Nephron progenitor cell (in vitro differentiated cells): Measurements from ENCODE around the gene SLC41A3.

ENCODE experiments used
- DNase-seq: peaks from one replicate; pipeline ENCODE4 v3.0.0; 2021
- H3K27ac Mint-ChIP-seq: 2 replicates; pipeline ENCODE4 v1.8.0; 2021; ENCODE audit warnings: mild to moderate bottlenecking, moderate library complexity, mixed read lengths
- H3K27me3 Mint-ChIP-seq: 2 replicates; pipeline ENCODE4 v1.8.0; 2021; ENCODE audit warnings: mild to moderate bottlenecking, low read depth, mixed read lengths; ENCODE audit not compliant: poor library complexity
- H3K36me3 Mint-ChIP-seq: 2 replicates; pipeline ENCODE4 v1.8.0; 2021; ENCODE audit warnings: low read depth, mixed read lengths
- H3K4me1 Mint-ChIP-seq: 2 replicates; pipeline ENCODE4 v1.8.0; 2021; ENCODE audit warnings: mixed read lengths
- H3K4me3 Mint-ChIP-seq: 2 replicates; pipeline ENCODE4 v1.8.0; 2021; ENCODE audit warnings: mild to moderate bottlenecking, moderate library complexity, mixed read lengths
- H3K9me3 Mint-ChIP-seq: 2 replicates; pipeline ENCODE4 v1.8.0; 2021; ENCODE audit warnings: mild to moderate bottlenecking, moderate library complexity, mixed read lengths
- TF ChIP-seq, protein P1 (sequence below): fragments of 200-600 bp; sonication (generic); IDR thresholded peaks from 2 replicates; pipeline ENCODE4 v1.5.0; 2021; ENCODE audit warnings: antibody characterized with exemption

The SLC41A3 gene

DNA sequence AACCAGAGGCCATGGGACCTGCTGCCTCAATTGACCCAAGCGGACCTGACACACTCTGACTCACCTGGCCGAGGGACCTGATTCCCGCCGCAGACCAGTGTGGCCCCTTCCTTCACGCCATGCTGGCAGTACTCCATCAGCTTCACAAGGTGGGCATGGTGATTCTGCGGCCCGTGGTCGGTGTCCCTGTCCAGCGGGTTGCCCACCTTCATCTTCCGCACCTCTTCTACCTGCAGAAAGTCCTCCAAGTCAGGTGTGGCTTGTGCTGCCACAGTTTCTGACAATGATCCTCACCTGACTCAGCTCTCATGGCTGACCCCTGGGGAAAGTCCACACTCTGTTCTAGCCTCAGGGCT, 25.9 kb upstream of the SLC41A3 start:
- Mint-ChIP-seq H3K36me3 (no peaks in the 10 kb centered on the region), H3K9me3 (no peaks in the 10 kb centered on the region), H3K4me3 (no peak overlapping the region), H3K27me3 (peaks cover 11% of the 10 kb centered on the region), H3K4me1 (peaks cover 11% of the 10 kb centered on the region), H3K27ac (no peak overlapping the region)
- TF ChIP-seq, protein P1, sequence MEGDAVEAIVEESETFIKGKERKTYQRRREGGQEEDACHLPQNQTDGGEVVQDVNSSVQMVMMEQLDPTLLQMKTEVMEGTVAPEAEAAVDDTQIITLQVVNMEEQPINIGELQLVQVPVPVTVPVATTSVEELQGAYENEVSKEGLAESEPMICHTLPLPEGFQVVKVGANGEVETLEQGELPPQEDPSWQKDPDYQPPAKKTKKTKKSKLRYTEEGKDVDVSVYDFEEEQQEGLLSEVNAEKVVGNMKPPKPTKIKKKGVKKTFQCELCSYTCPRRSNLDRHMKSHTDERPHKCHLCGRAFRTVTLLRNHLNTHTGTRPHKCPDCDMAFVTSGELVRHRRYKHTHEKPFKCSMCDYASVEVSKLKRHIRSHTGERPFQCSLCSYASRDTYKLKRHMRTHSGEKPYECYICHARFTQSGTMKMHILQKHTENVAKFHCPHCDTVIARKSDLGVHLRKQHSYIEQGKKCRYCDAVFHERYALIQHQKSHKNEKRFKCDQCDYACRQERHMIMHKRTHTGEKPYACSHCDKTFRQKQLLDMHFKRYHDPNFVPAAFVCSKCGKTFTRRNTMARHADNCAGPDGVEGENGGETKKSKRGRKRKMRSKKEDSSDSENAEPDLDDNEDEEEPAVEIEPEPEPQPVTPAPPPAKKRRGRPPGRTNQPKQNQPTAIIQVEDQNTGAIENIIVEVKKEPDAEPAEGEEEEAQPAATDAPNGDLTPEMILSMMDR: no peak
- DNase-seq: no peak

DNA sequence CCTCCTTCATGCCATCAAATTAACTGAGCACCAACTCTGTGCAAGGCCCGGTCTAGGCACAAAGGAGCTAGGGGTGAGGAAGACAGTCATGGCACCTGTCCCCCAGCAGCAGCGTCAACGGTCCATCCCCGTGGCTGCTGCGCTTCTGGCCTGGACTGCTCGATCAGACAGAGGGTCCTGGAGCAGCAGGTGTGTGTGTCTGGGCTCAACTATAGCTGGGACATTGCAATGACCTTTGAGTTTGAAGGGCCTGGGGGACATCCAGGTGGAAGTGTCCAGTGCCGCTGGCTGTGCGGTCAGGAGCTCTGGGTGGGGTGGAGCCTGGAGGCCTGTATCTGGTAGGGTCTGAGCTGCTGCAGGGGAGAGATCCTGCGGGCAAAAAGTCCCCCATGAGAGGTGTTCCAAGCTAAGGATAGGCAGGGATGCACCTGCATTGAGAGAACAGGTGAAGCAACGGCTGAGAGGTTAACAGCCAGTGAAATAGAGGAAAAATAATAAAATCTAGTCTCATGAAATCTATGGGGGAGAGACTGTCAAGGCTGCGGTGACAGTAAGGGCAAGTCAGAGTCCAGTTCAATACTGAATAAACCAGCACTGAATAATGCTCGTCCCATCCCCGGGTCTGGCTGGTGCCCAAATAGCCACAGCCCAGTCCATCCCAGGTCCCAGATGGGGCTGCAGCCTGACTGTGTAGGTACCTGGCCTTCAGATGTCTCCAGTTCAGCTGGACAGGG, 25.4 kb upstream of the SLC41A3 start:
- no peak for DNase-seq
- H3K27ac Mint-ChIP-seq: no peak overlapping the region
- no peaks in the 10 kb centered on the region for H3K9me3 Mint-ChIP-seq
- H3K4me3 Mint-ChIP-seq: no peak overlapping the region
- TF ChIP-seq, protein P1: no peak
- H3K27me3 Mint-ChIP-seq: peaks cover 11% of the 10 kb centered on the region
- H3K36me3 Mint-ChIP-seq: no peaks in the 10 kb centered on the region
- peaks cover 11% of the 10 kb centered on the region for H3K4me1 Mint-ChIP-seq

DNA sequence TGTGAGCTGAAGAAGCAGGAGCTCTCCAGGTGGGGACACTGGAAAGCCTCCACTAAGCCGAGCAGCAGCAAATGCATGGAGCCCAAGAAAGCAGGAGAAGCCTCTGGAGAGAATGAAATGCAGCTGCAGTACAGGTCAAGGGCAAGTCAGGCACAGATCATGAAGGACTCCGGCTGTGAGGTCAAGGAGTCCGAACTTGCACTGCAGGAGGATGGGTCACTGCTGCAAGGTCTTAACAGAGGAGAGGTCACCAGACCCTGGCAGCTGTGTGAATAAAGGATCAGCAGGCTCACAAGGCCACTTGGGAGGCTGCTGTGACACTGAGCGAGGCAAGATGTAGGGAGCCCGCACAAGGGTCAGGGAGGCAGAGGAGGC, 24.7 kb upstream of the SLC41A3 start:
- Mint-ChIP-seq H3K4me3 (no peak overlapping the region), H3K36me3 (no peaks in the 10 kb centered on the region), H3K27ac (no peak overlapping the region), H3K4me1 (peaks cover 11% of the 10 kb centered on the region), H3K9me3 (no peaks in the 10 kb centered on the region), H3K27me3 (peaks cover 11% of the 10 kb centered on the region)
- TF ChIP-seq, protein P1: no peak
- DNase-seq: no peak

DNA sequence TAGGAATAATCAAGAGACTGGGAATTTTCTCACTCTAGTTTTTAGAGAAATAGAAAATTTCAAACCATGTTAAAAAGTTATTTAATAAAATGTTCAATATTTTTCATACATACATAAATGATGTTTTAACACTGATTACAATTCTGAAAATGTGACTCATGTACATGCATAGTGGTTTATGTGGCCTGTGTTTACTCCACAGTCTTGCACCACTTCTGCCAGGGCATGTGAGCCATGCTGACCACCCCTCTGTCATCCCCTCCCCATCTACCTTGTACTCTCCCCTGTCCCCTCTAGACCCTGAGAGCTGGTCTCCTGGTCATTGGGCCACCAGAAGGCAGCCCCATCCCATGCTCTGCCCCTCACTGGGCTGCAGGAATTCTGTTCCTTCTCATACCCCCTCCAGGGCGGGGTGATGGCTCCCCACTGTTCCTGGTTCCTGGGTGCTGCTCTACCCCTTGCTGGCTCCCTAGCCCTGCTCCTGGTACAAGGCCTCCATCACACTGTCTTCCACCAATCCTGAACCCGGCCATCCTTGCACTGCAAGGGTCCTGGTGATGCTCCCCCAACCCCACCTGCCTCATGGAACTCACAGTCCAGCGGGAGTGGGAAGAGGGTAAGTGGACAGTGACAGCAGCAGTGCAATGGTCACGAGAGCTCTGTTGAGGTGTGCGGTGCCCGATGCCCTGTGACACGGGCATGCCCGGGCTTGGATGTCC, 24.2 kb upstream of the SLC41A3 start:
- no peak for DNase-seq
- Mint-ChIP-seq H3K36me3 (no peaks in the 10 kb centered on the region), H3K27ac (no peak overlapping the region), H3K4me1 (peaks cover 11% of the 10 kb centered on the region), H3K27me3 (peaks cover 11% of the 10 kb centered on the region), H3K4me3 (no peak overlapping the region), H3K9me3 (no peaks in the 10 kb centered on the region)
- TF ChIP-seq, protein P1: no peak

DNA sequence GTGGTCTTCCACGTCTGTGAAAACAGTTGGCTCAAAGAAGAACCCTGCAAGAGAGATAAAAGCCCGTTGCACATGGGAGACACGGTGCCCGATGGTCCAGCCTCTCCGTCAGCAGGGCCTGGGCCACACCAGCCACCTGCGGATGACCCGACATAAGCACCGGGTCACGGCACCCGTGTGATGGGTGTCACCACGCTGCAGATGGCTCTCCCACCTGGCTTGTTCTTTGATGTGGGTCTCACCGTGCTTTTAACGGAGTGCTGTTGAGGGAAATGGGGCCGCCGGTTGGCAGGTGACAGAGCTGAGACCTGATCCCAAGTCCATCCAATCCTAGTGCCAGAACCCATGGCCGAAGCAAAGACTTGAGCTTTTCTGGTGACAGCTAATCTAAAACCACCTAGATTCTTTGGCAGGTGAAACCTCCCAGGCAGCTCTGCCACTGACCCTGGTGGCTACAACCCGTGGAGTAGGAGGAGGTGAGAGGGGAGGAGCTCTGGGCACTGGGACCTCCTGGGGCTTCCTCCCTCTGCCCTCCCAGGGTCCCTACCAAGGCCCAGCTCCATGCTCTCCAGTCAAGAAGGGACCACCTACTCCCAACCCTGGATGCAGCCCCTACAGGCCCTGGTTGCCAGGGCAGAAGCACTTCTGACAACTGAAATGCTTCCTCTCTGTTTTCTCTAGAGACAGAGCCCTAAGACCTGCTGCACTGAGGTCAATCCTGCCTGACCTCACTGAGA, 23.4 kb upstream of the SLC41A3 start:
- H3K36me3 Mint-ChIP-seq: no peaks in the 10 kb centered on the region
- TF ChIP-seq, protein P1: no peak
- H3K27ac Mint-ChIP-seq: no peak overlapping the region
- H3K27me3 Mint-ChIP-seq: peaks cover 11% of the 10 kb centered on the region
- H3K9me3 Mint-ChIP-seq: no peaks in the 10 kb centered on the region
- no peak overlapping the region for H3K4me3 Mint-ChIP-seq
- no peak for DNase-seq
- peaks cover 11% of the 10 kb centered on the region for H3K4me1 Mint-ChIP-seq
